SK-N-SH (cell line): ENCODE data around the gene RPS6KC1. TPM values are rescaled to one million over a fixed set of nuclear protein-coding genes. Genes with fewer than 3 reads are reported as not detected.

ENCODE experiments used
- CTCF ChIA-PET: fragments of 300-600, 350-600 bp; formaldehyde crosslinking; extraction: SDS; loops from one replicate; lab custom pipeline; 2021; lab: Yijun Ruan, JAX
- POLR2A ChIA-PET: fragments of 350-600 bp; sonication (Branson Sonifier 250); formaldehyde crosslinking; extraction: SDS; loops from one replicate; lab custom pipeline; 2020; ENCODE audit warnings: antibody characterized with exemption, inconsistent platforms; lab: Yijun Ruan, JAX
- DNase-seq: peaks from one replicate; pipeline ENCODE4 v3.0.0; 2012
- H2AFZ ChIP-seq: fragments of 200-600 bp; sonication (generic); 2 replicates; pipeline ENCODE4 v1.8.1; 2016; ENCODE audit warnings: antibody characterized with exemption, mild to moderate bottlenecking, low read depth
- H3F3A ChIP-seq: fragments of 200-600 bp; sonication (generic); replicated peaks from 2 replicates; pipeline ENCODE3; 2016; ENCODE audit warnings: antibody characterized with exemption, mild to moderate bottlenecking; ENCODE audit not compliant: insufficient read depth
- H3K27ac ChIP-seq, 2 experiments: fragments of 200-500 bp in 1 of 2; fragments of 200-600 bp in 1 of 2; sonication (Bioruptor generic) in 1 of 2; sonication (generic), shearing (Covaris generic) in 1 of 2; 2 replicates each; pipeline versions ENCODE4 v1.5.1 to v1.6.1; 2014 to 2016; ENCODE audit warnings: low read depth in 2 of 2, inconsistent platforms in 1 of 2, low read length in 1 of 2, mild to moderate bottlenecking in 1 of 2, mixed read lengths in 1 of 2
- H3K27me3 ChIP-seq: fragments of 200-600 bp; sonication (generic), shearing (Covaris generic); 2 replicates; pipeline ENCODE4 v1.6.1; 2016; ENCODE audit warnings: mixed run types; ENCODE audit not compliant: insufficient read depth
- H3K36me3 ChIP-seq, 2 experiments: fragments of 200-500 bp in 1 of 2; fragments of 200-600 bp in 1 of 2; sonication (Bioruptor generic) in 1 of 2; sonication (generic) in 1 of 2; replicated peaks in 1 of 2; 2 replicates each; pipeline versions ENCODE3 to v1.5.1; 2014 to 2016; ENCODE audit warnings: low read length in 1 of 2, mild to moderate bottlenecking in 1 of 2; ENCODE audit not compliant: insufficient read depth in 2 of 2, control insufficient read depth in 1 of 2
- H3K4me1 ChIP-seq, 2 experiments: fragments of 200-500 bp in 1 of 2; fragments of 200-600 bp in 1 of 2; sonication (Bioruptor generic) in 1 of 2; sonication (generic), shearing (Covaris generic) in 1 of 2; 2 replicates each; pipeline versions ENCODE4 v1.5.1 to v1.6.1; 2014 to 2016; ENCODE audit warnings: low read depth in 1 of 2, low read length in 1 of 2, mixed run types in 1 of 2; ENCODE audit not compliant: insufficient read depth in 2 of 2, control insufficient read depth in 1 of 2
- H3K4me2 ChIP-seq: fragments of 200-600 bp; sonication (generic), shearing (Covaris generic); 2 replicates; pipeline ENCODE4 v1.6.1; 2017; ENCODE audit warnings: mixed run types
- H3K4me3 ChIP-seq, 2 experiments: fragments of 200-500 bp in 1 of 2; fragments of 200-600 bp in 1 of 2; sonication (Bioruptor generic) in 1 of 2; sonication (generic), shearing (Covaris generic) in 1 of 2; 2 replicates each; pipeline versions ENCODE4 v1.5.1 to v1.8.1; 2014 to 2016; ENCODE audit warnings: low read depth in 2 of 2, inconsistent platforms in 1 of 2, low read length in 1 of 2, mild to moderate bottlenecking in 1 of 2, mixed read lengths in 1 of 2, moderate library complexity in 1 of 2
- H3K79me2 ChIP-seq: fragments of 200-600 bp; sonication (generic); 2 replicates; pipeline ENCODE4 v1.8.1; 2017; ENCODE audit warnings: mild to moderate bottlenecking; ENCODE audit not compliant: insufficient read depth
- H3K9ac ChIP-seq: fragments of 200-600 bp; sonication (generic); 2 replicates; pipeline ENCODE4 v1.6.1; 2017; ENCODE audit warnings: mixed run types
- H3K9me2 ChIP-seq: fragments of 200-600 bp; sonication (generic); 2 replicates; pipeline ENCODE4 v1.6.1; 2017; ENCODE audit warnings: mixed run types
- H3K9me3 ChIP-seq: fragments of 200-600 bp; sonication (generic); 2 replicates; pipeline ENCODE4 v1.6.1; 2017; ENCODE audit warnings: mixed run types, mild to moderate bottlenecking, moderate library complexity
- H4K20me1 ChIP-seq: fragments of 200-600 bp; sonication (generic); 2 replicates; pipeline ENCODE4 v1.6.1; 2017; ENCODE audit warnings: mild to moderate bottlenecking, mixed run types; ENCODE audit not compliant: insufficient read depth
- CHD2 ChIP-seq: fragments of 150-350 bp; IDR thresholded peaks from 2 replicates; pipeline ENCODE4 v1.6.1; 2018; ENCODE audit warnings: low read length; ENCODE audit not compliant: partially characterized antibody
- ELF1 ChIP-seq: IDR thresholded peaks from 2 replicates; pipeline ENCODE4 v1.4.0; 2012
- EP300 ChIP-seq, 2 experiments: IDR thresholded peaks; 2 replicates each; pipeline versions ENCODE4 v1.4.0 to v1.6.1; 2012; ENCODE audit warnings: borderline replicate concordance in 1 of 2, low read depth in 1 of 2, low read length in 1 of 2
- EZH2phosphoT487 ChIP-seq: fragments of 200-600 bp; sonication (generic); IDR thresholded peaks from 2 replicates; pipeline ENCODE4 v1.6.1; 2017; ENCODE audit warnings: low read depth, mixed run types, mild to moderate bottlenecking, antibody characterized with exemption, moderate library complexity, borderline replicate concordance
- FOXM1 ChIP-seq: IDR thresholded peaks from 2 replicates; pipeline ENCODE4 v1.4.0; 2012; ENCODE audit warnings: low read depth, mild to moderate bottlenecking
- GABPA ChIP-seq: IDR thresholded peaks from 2 replicates; pipeline ENCODE4 v1.4.0; 2012; ENCODE audit warnings: low read depth, mild to moderate bottlenecking
- GATA2 ChIP-seq: sonication (generic); formaldehyde crosslinking; IDR thresholded peaks from 2 replicates; pipeline ENCODE4 v1.5.0; 2020; ENCODE audit warnings: mild to moderate bottlenecking, missing genetic modification reagents
- JUND ChIP-seq: IDR thresholded peaks from 2 replicates; pipeline ENCODE4 v1.4.0; 2012
- MEF2A ChIP-seq: IDR thresholded peaks from 2 replicates; pipeline ENCODE4 v1.4.0; 2012; ENCODE audit warnings: low read depth, borderline replicate concordance
- MXI1 ChIP-seq: IDR thresholded peaks from 2 replicates; pipeline ENCODE4 v1.6.1; 2012; ENCODE audit warnings: mild to moderate bottlenecking, low read depth, low read length, improper control_type of control experiment
- NRF1 ChIP-seq: IDR thresholded peaks from 2 replicates; pipeline ENCODE4 v1.6.1; 2012; ENCODE audit warnings: low read depth, mild to moderate bottlenecking, low read length
- POLR2AphosphoS5 ChIP-seq: IDR thresholded peaks from 2 replicates; pipeline ENCODE4 v1.6.1; 2012; ENCODE audit warnings: low read depth, low read length
- RAD21 ChIP-seq: IDR thresholded peaks from 2 replicates; pipeline ENCODE4 v1.6.1; 2012; ENCODE audit warnings: mild to moderate bottlenecking, low read length
- RCOR1 ChIP-seq: fragments of 150-350 bp; IDR thresholded peaks from 2 replicates; pipeline ENCODE4 v1.6.1; 2017; ENCODE audit warnings: antibody characterized with exemption, low read length
- SMC3 ChIP-seq: IDR thresholded peaks from 2 replicates; pipeline ENCODE4 v1.6.1; 2012; ENCODE audit warnings: low read depth, low read length, improper control_type of control experiment
- WGBS: methylation state at CpG from one replicate; pipeline ENCODE4 v1.1.6; 2017; ENCODE audit warnings: low lambda C conversion rate; 5-methylcytosine and 5-hydroxymethylcytosine counted together
- polyA plus RNA-seq, 3 experiments: library from polyadenylated mRNA; depleted of rRNA; stranded (reverse); fragments of >200 nt; gene quantifications; 2 replicates each; pipeline ENCODE4 v1.2.3, GENCODE V29; 2012
- TF ChIP-seq, protein P1 (sequence below): IDR thresholded peaks from 2 replicates; pipeline ENCODE4 v1.4.0; 2012; ENCODE audit warnings: low read depth, borderline replicate concordance
- TF ChIP-seq, protein P2 (sequence below): IDR thresholded peaks from 2 replicates; pipeline ENCODE4 v1.4.0; 2012; ENCODE audit warnings: low read depth, borderline replicate concordance
- TF ChIP-seq, protein P3 (sequence below): IDR thresholded peaks from 2 replicates; pipeline ENCODE4 v1.6.1; 2012; ENCODE audit warnings: mild to moderate bottlenecking, low read depth, low read length, moderate library complexity
- TF ChIP-seq, protein P4 (sequence below): fragments of 150-350 bp; IDR thresholded peaks from 2 replicates; pipeline ENCODE4 v1.6.1; 2017; ENCODE audit warnings: antibody characterized with exemption, low read length, low read depth, borderline replicate concordance
- TF ChIP-seq, protein P5 (sequence below): fragments of 150-350 bp; IDR thresholded peaks from 2 replicates; pipeline ENCODE4 v1.6.1; 2016; ENCODE audit warnings: mild to moderate bottlenecking, low read depth, low read length

RPS6KC1 gene
- polyA plus RNA-seq, 1 of the 3 experiments (the other 2 are of a cell fraction): 7.8 TPM

DNA sequence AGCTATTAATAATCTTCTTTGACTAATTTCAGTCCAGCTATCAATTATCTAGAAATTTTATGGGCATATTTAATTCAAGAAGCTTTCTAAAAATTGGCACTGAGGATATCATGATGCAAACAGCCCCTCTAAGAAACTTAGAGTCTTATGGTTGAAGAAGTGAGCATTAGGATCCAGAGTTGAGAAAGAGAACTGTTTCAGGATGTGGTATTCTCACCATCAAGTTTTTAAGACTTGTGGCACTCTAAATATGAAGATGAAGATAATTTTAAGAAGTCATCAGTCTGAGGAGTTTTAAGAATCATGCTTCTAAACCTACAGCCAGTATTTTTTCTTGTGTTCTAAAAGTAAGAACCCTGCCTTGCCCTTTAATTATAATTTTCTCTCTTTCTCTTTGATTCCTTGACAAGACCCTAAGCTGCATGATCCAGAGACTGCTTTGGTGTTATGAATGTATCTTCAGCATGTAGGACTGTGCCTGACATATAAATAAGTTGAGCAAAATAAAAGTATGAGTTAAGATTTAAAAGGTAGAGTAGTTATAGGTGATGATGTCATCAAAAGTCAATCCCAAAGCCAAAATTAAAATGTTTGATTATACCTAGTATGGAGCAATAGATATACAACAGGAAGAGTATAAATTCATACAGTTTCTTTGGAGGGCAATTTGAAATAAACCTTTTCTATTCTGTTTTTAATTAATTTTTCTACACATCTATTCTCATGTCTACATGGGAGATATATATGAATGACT, 39.1 kb downstream of the RPS6KC1 start (continued):
- TF ChIP-seq EZH2phosphoT487: no peak
- no peak for TF ChIP-seq NRF1
- TF ChIP-seq RAD21: no peak
- no peak for TF ChIP-seq CHD2

DNA sequence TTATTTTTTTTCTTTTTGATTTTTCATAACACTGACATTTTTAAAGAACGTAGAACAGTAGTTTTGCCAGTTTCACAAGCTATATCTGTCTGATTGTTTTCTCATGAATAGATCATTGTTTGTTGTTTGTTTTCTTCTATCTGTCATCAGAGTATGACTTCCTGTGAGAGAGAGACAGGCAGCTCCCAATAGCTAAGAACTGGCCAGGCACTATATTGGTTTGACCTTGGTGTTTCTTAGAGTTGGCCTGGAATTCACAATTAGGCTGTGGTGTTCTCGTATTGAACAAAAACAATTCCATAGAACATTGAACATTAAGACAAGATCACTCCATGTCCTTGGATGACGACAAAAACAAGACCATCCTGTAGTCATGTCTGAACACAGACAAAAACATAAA, 43.4 kb downstream of the RPS6KC1 start:
- no peak overlapping the region for H3K27ac ChIP-seq
- WGBS: 97% methylated on average over 3 of the region's 3 CpGs
- H4K20me1 ChIP-seq: no peaks in the 10 kb centered on the region
- peaks cover 15 to 23% of the 10 kb centered on the region in 2 experiments for H3K36me3 ChIP-seq
- ChIA-PET POLR2A (no interaction called here), CTCF (interaction anchor here (1.4 kb wide), 1 partner anchor 28 kb away, joined by 4 read pairs; no protein-coding TSS in a partner anchor)
- no peaks in the 10 kb centered on the region for H3K9me3 ChIP-seq
- H3K4me1 ChIP-seq: no peaks in the 10 kb centered on the region
- DNase-seq: no peak
- H3K4me2 ChIP-seq: no peak overlapping the region
- TF ChIP-seq, protein P1, sequence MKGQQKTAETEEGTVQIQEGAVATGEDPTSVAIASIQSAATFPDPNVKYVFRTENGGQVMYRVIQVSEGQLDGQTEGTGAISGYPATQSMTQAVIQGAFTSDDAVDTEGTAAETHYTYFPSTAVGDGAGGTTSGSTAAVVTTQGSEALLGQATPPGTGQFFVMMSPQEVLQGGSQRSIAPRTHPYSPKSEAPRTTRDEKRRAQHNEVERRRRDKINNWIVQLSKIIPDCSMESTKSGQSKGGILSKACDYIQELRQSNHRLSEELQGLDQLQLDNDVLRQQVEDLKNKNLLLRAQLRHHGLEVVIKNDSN: no peak
- TF ChIP-seq RCOR1 (no peak), MXI1 (no peak), EP300 (IDR thresholded peaks at IDR 0.05; ENCODE audit: borderline replicate concordance in 1 of 2, low read depth in 1 of 2, low read length in 1 of 2) (no peak), POLR2AphosphoS5 (no peak), ELF1 (no peak), GABPA (no peak), EZH2phosphoT487 (no peak), JUND (no peak), MEF2A (no peak), NRF1 (no peak), FOXM1 (no peak), GATA2 (CRISPR knock-in tag) (no peak), CHD2 (no peak), SMC3 (no peak)
- TF ChIP-seq, protein P2, sequence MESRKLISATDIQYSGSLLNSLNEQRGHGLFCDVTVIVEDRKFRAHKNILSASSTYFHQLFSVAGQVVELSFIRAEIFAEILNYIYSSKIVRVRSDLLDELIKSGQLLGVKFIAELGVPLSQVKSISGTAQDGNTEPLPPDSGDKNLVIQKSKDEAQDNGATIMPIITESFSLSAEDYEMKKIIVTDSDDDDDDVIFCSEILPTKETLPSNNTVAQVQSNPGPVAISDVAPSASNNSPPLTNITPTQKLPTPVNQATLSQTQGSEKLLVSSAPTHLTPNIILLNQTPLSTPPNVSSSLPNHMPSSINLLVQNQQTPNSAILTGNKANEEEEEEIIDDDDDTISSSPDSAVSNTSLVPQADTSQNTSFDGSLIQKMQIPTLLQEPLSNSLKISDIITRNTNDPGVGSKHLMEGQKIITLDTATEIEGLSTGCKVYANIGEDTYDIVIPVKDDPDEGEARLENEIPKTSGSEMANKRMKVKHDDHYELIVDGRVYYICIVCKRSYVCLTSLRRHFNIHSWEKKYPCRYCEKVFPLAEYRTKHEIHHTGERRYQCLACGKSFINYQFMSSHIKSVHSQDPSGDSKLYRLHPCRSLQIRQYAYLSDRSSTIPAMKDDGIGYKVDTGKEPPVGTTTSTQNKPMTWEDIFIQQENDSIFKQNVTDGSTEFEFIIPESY: no peak
- TF ChIP-seq, protein P3, sequence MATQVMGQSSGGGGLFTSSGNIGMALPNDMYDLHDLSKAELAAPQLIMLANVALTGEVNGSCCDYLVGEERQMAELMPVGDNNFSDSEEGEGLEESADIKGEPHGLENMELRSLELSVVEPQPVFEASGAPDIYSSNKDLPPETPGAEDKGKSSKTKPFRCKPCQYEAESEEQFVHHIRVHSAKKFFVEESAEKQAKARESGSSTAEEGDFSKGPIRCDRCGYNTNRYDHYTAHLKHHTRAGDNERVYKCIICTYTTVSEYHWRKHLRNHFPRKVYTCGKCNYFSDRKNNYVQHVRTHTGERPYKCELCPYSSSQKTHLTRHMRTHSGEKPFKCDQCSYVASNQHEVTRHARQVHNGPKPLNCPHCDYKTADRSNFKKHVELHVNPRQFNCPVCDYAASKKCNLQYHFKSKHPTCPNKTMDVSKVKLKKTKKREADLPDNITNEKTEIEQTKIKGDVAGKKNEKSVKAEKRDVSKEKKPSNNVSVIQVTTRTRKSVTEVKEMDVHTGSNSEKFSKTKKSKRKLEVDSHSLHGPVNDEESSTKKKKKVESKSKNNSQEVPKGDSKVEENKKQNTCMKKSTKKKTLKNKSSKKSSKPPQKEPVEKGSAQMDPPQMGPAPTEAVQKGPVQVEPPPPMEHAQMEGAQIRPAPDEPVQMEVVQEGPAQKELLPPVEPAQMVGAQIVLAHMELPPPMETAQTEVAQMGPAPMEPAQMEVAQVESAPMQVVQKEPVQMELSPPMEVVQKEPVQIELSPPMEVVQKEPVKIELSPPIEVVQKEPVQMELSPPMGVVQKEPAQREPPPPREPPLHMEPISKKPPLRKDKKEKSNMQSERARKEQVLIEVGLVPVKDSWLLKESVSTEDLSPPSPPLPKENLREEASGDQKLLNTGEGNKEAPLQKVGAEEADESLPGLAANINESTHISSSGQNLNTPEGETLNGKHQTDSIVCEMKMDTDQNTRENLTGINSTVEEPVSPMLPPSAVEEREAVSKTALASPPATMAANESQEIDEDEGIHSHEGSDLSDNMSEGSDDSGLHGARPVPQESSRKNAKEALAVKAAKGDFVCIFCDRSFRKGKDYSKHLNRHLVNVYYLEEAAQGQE: no peak
- TF ChIP-seq, protein P4, sequence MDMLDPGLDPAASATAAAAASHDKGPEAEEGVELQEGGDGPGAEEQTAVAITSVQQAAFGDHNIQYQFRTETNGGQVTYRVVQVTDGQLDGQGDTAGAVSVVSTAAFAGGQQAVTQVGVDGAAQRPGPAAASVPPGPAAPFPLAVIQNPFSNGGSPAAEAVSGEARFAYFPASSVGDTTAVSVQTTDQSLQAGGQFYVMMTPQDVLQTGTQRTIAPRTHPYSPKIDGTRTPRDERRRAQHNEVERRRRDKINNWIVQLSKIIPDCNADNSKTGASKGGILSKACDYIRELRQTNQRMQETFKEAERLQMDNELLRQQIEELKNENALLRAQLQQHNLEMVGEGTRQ: no peak
- TF ChIP-seq, protein P5, sequence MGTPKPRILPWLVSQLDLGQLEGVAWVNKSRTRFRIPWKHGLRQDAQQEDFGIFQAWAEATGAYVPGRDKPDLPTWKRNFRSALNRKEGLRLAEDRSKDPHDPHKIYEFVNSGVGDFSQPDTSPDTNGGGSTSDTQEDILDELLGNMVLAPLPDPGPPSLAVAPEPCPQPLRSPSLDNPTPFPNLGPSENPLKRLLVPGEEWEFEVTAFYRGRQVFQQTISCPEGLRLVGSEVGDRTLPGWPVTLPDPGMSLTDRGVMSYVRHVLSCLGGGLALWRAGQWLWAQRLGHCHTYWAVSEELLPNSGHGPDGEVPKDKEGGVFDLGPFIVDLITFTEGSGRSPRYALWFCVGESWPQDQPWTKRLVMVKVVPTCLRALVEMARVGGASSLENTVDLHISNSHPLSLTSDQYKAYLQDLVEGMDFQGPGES: no peak
- no peak overlapping the region for H2AFZ ChIP-seq
- no peak overlapping the region for H3K9ac ChIP-seq
- H3K4me3 ChIP-seq: no peak overlapping the region
- H3K79me2 ChIP-seq: no peaks in the 10 kb centered on the region
- no peaks in the 10 kb centered on the region for H3K9me2 ChIP-seq
- no peaks in the 10 kb centered on the region for H3F3A ChIP-seq
- no peaks in the 10 kb centered on the region for H3K27me3 ChIP-seq
